Measurements from ENCODE around the gene PLPP4.

PLPP4 gene

GRCh38 chr10:120542591-120542990, 85.6 kb downstream of the PLPP4 start:
- TF ChIP-seq CTCF (IDR thresholded peaks at IDR 0.05; ENCODE audit: control insufficient read depth, extremely low read depth, insufficient read depth): no peak
- no peak overlapping the region for H3K4me3 ChIP-seq (ENCODE audit: low read depth, low read length)
- DNase-seq (ENCODE audit: low read depth): no peak

GRCh38 chr10:120543291-120543690, 86.3 kb downstream of the PLPP4 start:
- no peak for TF ChIP-seq CTCF (IDR thresholded peaks at IDR 0.05; ENCODE audit: control insufficient read depth, extremely low read depth, insufficient read depth)
- no peak overlapping the region for H3K4me3 ChIP-seq (ENCODE audit: low read depth, low read length)
- DNase-seq (ENCODE audit: low read depth): peak; percentile 4

- no peak for DNase-seq (ENCODE audit: low read depth)
- H3K4me3 ChIP-seq (ENCODE audit: low read depth, low read length): no peak overlapping the region
- TF ChIP-seq CTCF (IDR thresholded peaks at IDR 0.05; ENCODE audit: control insufficient read depth, extremely low read depth, insufficient read depth): no peak
These were observed 91.2 kb downstream of the PLPP4 start for GRCh38 chr10:120548210-120548609.

- H3K4me3 ChIP-seq (ENCODE audit: low read depth, low read length): no peak overlapping the region
- DNase-seq (ENCODE audit: low read depth): no peak
- no peak for TF ChIP-seq CTCF (IDR thresholded peaks at IDR 0.05; ENCODE audit: control insufficient read depth, extremely low read depth, insufficient read depth)
These were observed 95.2 kb downstream of the PLPP4 start for GRCh38 chr10:120552262-120552661.

- no peak for DNase-seq (ENCODE audit: low read depth)
These were observed 96.9 kb downstream of the PLPP4 start for GRCh38 chr10:120553911-120554310.

GRCh38 chr10:120555436-120555835, 98.4 kb downstream of the PLPP4 start:
- no peak overlapping the region for H3K4me3 ChIP-seq (ENCODE audit: low read depth, low read length)
- TF ChIP-seq CTCF (IDR thresholded peaks at IDR 0.05; ENCODE audit: control insufficient read depth, extremely low read depth, insufficient read depth): no peak
- peak; percentile 13 for DNase-seq (ENCODE audit: low read depth)

More at GRCh38 chr10:120553911-120554310, 96.9 kb downstream of the PLPP4 start:
- H3K4me3 ChIP-seq (ENCODE audit: low read depth, low read length): no peak overlapping the region
- no peak for TF ChIP-seq CTCF (IDR thresholded peaks at IDR 0.05; ENCODE audit: control insufficient read depth, extremely low read depth, insufficient read depth)

GRCh38 chr10:120555842-120556532, 99.0 kb downstream of the PLPP4 start:
- DNase-seq (ENCODE audit: low read depth): peak; percentile 53
- TF ChIP-seq CTCF (IDR thresholded peaks at IDR 0.05; ENCODE audit: control insufficient read depth, extremely low read depth, insufficient read depth): no peak

More at GRCh38 chr10:120555842-120556532, 99.0 kb downstream of the PLPP4 start:
- no peak overlapping the region for H3K4me3 ChIP-seq (ENCODE audit: low read depth, low read length)

All from LNCaP clone FGC (cell line).